Testis (tissue), 2 donors: ENCODE results near the gene SND1.

Experiments
- CTCF ChIP-seq, 3 experiments: fragments of 450-650 bp in 2 of 3; fragments of 200-600 bp in 1 of 3; sonication (generic) in 1 of 3; IDR thresholded peaks; one replicate each; pipeline ENCODE4 v1.5.1; 2016 to 2019; ENCODE audit warnings: antibody characterized with exemption in 3 of 3, mild to moderate bottlenecking in 2 of 3, moderate library complexity in 1 of 3
- POLR2A ChIP-seq: fragments of 450-650 bp; IDR thresholded peaks from one replicate; pipeline ENCODE4 v1.6.1; 2017; ENCODE audit warnings: antibody characterized with exemption, mild to moderate bottlenecking, moderate library complexity

DNA sequence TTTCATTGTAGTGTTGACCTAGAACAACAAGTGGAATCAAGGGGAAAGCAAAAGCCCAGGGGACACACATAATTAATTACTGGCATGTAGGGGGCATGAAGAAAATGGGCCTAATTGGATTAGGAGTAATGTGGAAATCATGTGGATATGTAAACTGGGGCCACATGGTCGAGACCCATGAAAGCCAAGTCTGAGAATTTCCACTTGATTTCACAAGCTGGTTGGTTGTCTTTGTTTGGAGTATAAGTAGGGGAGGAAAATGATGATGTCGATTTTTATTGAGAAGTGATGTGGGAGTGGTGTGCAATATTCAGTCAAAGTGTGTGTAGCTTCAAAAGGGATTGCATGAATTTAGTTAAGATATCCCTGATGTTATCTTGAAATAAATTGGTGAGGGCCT lies 247.4 kb downstream of the SND1 start:
- TF ChIP-seq POLR2A (no peak), CTCF (IDR thresholded peaks at IDR 0.05) (no peak)
